Measurements from ENCODE around the gene KIF5B. TPM values are rescaled to one million over a fixed set of nuclear protein-coding genes. Genes with fewer than 3 reads are reported as not detected.
A peak's percentile ranks its signal among the peaks of the same experiment; 100 is the strongest.

The KIF5B gene
- total RNA-seq, 4 donors from 2014 or later: 253 to 317 (median 298) TPM

DNA sequence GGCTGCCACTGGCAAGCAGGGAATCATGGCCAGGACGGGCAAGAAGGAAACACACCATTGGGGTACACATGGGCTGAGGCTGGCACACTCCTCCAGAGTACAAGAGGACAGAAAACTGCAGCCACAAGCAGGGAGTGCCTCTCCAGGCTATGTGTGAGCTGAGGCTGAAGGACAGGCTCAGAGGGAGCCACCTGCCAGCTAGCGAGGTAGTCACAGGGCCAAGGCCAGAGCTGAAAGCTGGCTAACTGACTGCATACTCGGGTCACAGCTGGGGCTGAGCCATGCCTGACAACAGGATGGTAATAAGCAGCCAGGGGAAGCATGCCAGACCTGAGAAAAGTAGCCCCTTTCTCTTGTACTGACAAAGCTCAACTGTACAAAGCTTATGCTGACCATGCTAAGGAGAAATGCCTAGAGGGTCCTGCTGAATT, 52.0 kb downstream of the KIF5B start:
- Histone ChIP-seq H3K36me3 (peaks cover 0 to 12% (median 8%) of the 10 kb centered on the region in 4 donors), H3K27me3 (no peaks in the 10 kb centered on the region), H3K4me1 (peaks cover 0 to 8% (median 8%) of the 10 kb centered on the region in 4 donors), H3K27ac (replicated peaks in 1 of 4) (peak overlapping the region in 2 of 4 donors; percentile 25 to 34), H3K4me3 (no peak overlapping the region), H3K9me3 (no peaks in the 10 kb centered on the region)
- no peak for DNase-seq (ENCODE audit: extremely low spot score)
- WGBS: 39% methylated on average over 3 of the region's 3 CpGs
- TF ChIP-seq POLR2A (IDR thresholded peaks at IDR 0.05; ENCODE audit: low read depth) (no peak), EP300 (IDR thresholded peaks at IDR 0.05) (no peak), CTCF (IDR thresholded peaks at IDR 0.05) (no peak), POLR2AphosphoS5 (IDR thresholded peaks at IDR 0.05) (peak in 1 of 2 donors; percentile 40)
- intact Hi-C loops (cut with DNase I): no loop called here

- H3K4me3 ChIP-seq: no peak overlapping the region
- no peaks in the 10 kb centered on the region for H3K9me3 ChIP-seq
- no peaks in the 10 kb centered on the region for H3K27me3 ChIP-seq
- 38% methylated on average over 1 of the region's 1 CpG for WGBS
- peaks cover 0 to 6% (median 0%) of the 10 kb centered on the region in 4 donors for H3K36me3 ChIP-seq
- H3K4me1 ChIP-seq: peaks cover 0 to 8% (median 8%) of the 10 kb centered on the region in 4 donors
- no peak overlapping the region for H3K27ac ChIP-seq (replicated peaks in 1 of 4)
- no peak for TF ChIP-seq POLR2AphosphoS5 (IDR thresholded peaks at IDR 0.05)
- no peak for TF ChIP-seq EP300 (IDR thresholded peaks at IDR 0.05)
- no peak for TF ChIP-seq POLR2A (IDR thresholded peaks at IDR 0.05; ENCODE audit: low read depth)
- no peak for TF ChIP-seq CTCF (IDR thresholded peaks at IDR 0.05)
- DNase-seq (ENCODE audit: extremely low spot score): no peak
- intact Hi-C loops (cut with DNase I): no loop called here
Measured at GRCh38 chr10:32002531-32002930, 53.7 kb downstream of the KIF5B start.

- Histone ChIP-seq H3K36me3 (peaks cover 0 to 6% (median 0%) of the 10 kb centered on the region in 4 donors), H3K27ac (replicated peaks in 1 of 4) (no peak overlapping the region), H3K4me3 (no peak overlapping the region), H3K9me3 (no peaks in the 10 kb centered on the region), H3K4me1 (peaks cover 0 to 8% (median 8%) of the 10 kb centered on the region in 4 donors), H3K27me3 (no peaks in the 10 kb centered on the region)
- DNase-seq (ENCODE audit: extremely low spot score): no peak
- TF ChIP-seq EP300 (IDR thresholded peaks at IDR 0.05) (no peak), POLR2A (IDR thresholded peaks at IDR 0.05; ENCODE audit: low read depth) (no peak), POLR2AphosphoS5 (IDR thresholded peaks at IDR 0.05) (no peak), CTCF (IDR thresholded peaks at IDR 0.05) (no peak)
- intact Hi-C loops (cut with DNase I): no loop called here
- 55% methylated on average over 4 of the region's 4 CpGs for WGBS
Measured at GRCh38 chr10:32000937-32001336, 55.3 kb downstream of the KIF5B start.

DNA sequence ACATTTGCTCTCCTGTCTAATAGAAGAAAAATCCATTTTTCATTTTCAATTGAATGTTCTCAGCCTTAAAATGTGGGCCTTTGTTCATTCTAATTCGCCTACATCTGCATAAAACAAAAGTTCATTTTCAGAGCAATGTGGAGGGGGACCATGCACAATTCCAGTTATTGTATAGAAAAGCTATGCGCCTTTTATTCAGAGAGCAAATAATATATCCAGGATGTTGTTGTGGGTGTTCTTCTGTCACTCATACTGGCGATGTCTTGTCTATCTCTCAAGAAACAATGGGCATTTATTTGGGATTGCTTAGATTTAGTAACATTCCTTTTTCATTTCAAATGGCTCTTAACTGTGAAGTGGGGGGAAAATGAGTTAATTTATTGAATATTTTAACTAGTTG, 56.4 kb downstream of the KIF5B start:
- no peak for TF ChIP-seq POLR2AphosphoS5 (IDR thresholded peaks at IDR 0.05)
- TF ChIP-seq POLR2A (IDR thresholded peaks at IDR 0.05; ENCODE audit: low read depth): no peak
- no peak for TF ChIP-seq CTCF (IDR thresholded peaks at IDR 0.05)
- TF ChIP-seq EP300 (IDR thresholded peaks at IDR 0.05): no peak
- H3K36me3 ChIP-seq: no peaks in the 10 kb centered on the region
- no peak overlapping the region for H3K27ac ChIP-seq (replicated peaks in 1 of 4)
- H3K9me3 ChIP-seq: no peaks in the 10 kb centered on the region
- no peaks in the 10 kb centered on the region for H3K27me3 ChIP-seq
- no peak for DNase-seq (ENCODE audit: extremely low spot score)
- intact Hi-C loops (cut with DNase I): no loop called here
- H3K4me1 ChIP-seq: peaks cover 0 to 8% (median 8%) of the 10 kb centered on the region in 4 donors
- no peak overlapping the region for H3K4me3 ChIP-seq
- 93% methylated on average over 3 of the region's 3 CpGs for WGBS

- intact Hi-C loops (cut with DNase I): no loop called here
- Histone ChIP-seq H3K27ac (replicated peaks in 1 of 4) (no peak overlapping the region), H3K36me3 (no peaks in the 10 kb centered on the region), H3K27me3 (no peaks in the 10 kb centered on the region), H3K4me1 (peaks cover 0 to 6% (median 5%) of the 10 kb centered on the region in 4 donors), H3K9me3 (no peaks in the 10 kb centered on the region), H3K4me3 (no peak overlapping the region)
- no peak for TF ChIP-seq CTCF (IDR thresholded peaks at IDR 0.05)
- no peak for TF ChIP-seq POLR2AphosphoS5 (IDR thresholded peaks at IDR 0.05)
- no peak for TF ChIP-seq EP300 (IDR thresholded peaks at IDR 0.05)
- TF ChIP-seq POLR2A (IDR thresholded peaks at IDR 0.05; ENCODE audit: low read depth): no peak
- WGBS: 48% methylated on average over 3 of the region's 3 CpGs
- DNase-seq (ENCODE audit: extremely low spot score): no peak
Measured at GRCh38 chr10:31999070-31999660, 57.1 kb downstream of the KIF5B start.

All from esophagus muscularis mucosa (tissue), 4 donors.